ENCODE results near the gene UBAC2.

The UBAC2 gene

GRCh38 chr13:99254830-99255229, 54.2 kb downstream of the UBAC2 start:
- TF ChIP-seq POLR2A (IDR thresholded peaks at IDR 0.05; ENCODE audit: low read depth, low read length) (no peak), TAF1 (IDR thresholded peaks at IDR 0.05; ENCODE audit: borderline replicate concordance, low read depth, low read length) (no peak), POLR2AphosphoS5 (IDR thresholded peaks at IDR 0.05; ENCODE audit: low read depth, low read length) (no peak)
- peak; percentile 54 for FAIRE-seq
- no peak for DNase-seq (ENCODE audit: insufficient read length)

GRCh38 chr13:99255271-99255670, 54.6 kb downstream of the UBAC2 start:
- TF ChIP-seq TAF1 (IDR thresholded peaks at IDR 0.05; ENCODE audit: borderline replicate concordance, low read depth, low read length) = no peak
- no peak for TF ChIP-seq POLR2A (IDR thresholded peaks at IDR 0.05; ENCODE audit: low read depth, low read length)
- TF ChIP-seq POLR2AphosphoS5 (IDR thresholded peaks at IDR 0.05; ENCODE audit: low read depth, low read length) = no peak
- FAIRE-seq = no peak
- DNase-seq (ENCODE audit: insufficient read length) = no peak

GRCh38 chr13:99256283-99256682, 55.6 kb downstream of the UBAC2 start:
- no peak for TF ChIP-seq POLR2AphosphoS5 (IDR thresholded peaks at IDR 0.05; ENCODE audit: low read depth, low read length)
- no peak for TF ChIP-seq TAF1 (IDR thresholded peaks at IDR 0.05; ENCODE audit: borderline replicate concordance, low read depth, low read length)
- no peak for TF ChIP-seq POLR2A (IDR thresholded peaks at IDR 0.05; ENCODE audit: low read depth, low read length)
- peak; percentile 60 for FAIRE-seq
- DNase-seq (ENCODE audit: insufficient read length) = no peak

GRCh38 chr13:99256709-99257108, 56.1 kb downstream of the UBAC2 start:
- FAIRE-seq (no peak), DNase-seq (ENCODE audit: insufficient read length) (no peak)
- no peak for TF ChIP-seq POLR2AphosphoS5 (IDR thresholded peaks at IDR 0.05; ENCODE audit: low read depth, low read length)
- TF ChIP-seq POLR2A (IDR thresholded peaks at IDR 0.05; ENCODE audit: low read depth, low read length) = no peak
- TF ChIP-seq TAF1 (IDR thresholded peaks at IDR 0.05; ENCODE audit: borderline replicate concordance, low read depth, low read length) = no peak

- no peak for DNase-seq (ENCODE audit: insufficient read length)
- TF ChIP-seq POLR2AphosphoS5 (IDR thresholded peaks at IDR 0.05; ENCODE audit: low read depth, low read length) (no peak), POLR2A (IDR thresholded peaks at IDR 0.05; ENCODE audit: low read depth, low read length) (no peak), TAF1 (IDR thresholded peaks at IDR 0.05; ENCODE audit: borderline replicate concordance, low read depth, low read length) (no peak)
- no peak for FAIRE-seq
Measured at GRCh38 chr13:99257291-99257690, 56.6 kb downstream of the UBAC2 start.

GRCh38 chr13:99258210-99258860, 57.7 kb downstream of the UBAC2 start, which contains the start of gene GPR18:
Gene GPR18 (minus strand): TSS chr13:99258379. CDS start chr13:99255872, 2,507 bp downstream.
- peak; percentile 57 for FAIRE-seq
- TF ChIP-seq POLR2AphosphoS5 (IDR thresholded peaks at IDR 0.05; ENCODE audit: low read depth, low read length) (no peak), TAF1 (IDR thresholded peaks at IDR 0.05; ENCODE audit: borderline replicate concordance, low read depth, low read length) (no peak), POLR2A (IDR thresholded peaks at IDR 0.05; ENCODE audit: low read depth, low read length) (no peak)
- no peak for DNase-seq (ENCODE audit: insufficient read length)

GRCh38 chr13:99258946-99259345, 58.3 kb downstream of the UBAC2 start:
- no peak for DNase-seq (ENCODE audit: insufficient read length)
- FAIRE-seq = peak; percentile 70
- no peak for TF ChIP-seq POLR2AphosphoS5 (IDR thresholded peaks at IDR 0.05; ENCODE audit: low read depth, low read length)
- TF ChIP-seq TAF1 (IDR thresholded peaks at IDR 0.05; ENCODE audit: borderline replicate concordance, low read depth, low read length) = no peak
- no peak for TF ChIP-seq POLR2A (IDR thresholded peaks at IDR 0.05; ENCODE audit: low read depth, low read length)

- TF ChIP-seq POLR2A (IDR thresholded peaks at IDR 0.05; ENCODE audit: low read depth, low read length) (no peak), TAF1 (IDR thresholded peaks at IDR 0.05; ENCODE audit: borderline replicate concordance, low read depth, low read length) (no peak), POLR2AphosphoS5 (IDR thresholded peaks at IDR 0.05; ENCODE audit: low read depth, low read length) (no peak)
- no peak for FAIRE-seq
- DNase-seq (ENCODE audit: insufficient read length) = no peak
Measured at GRCh38 chr13:99260216-99260615, 59.6 kb downstream of the UBAC2 start.

- DNase-seq (ENCODE audit: insufficient read length) = no peak
Measured at GRCh38 chr13:99261059-99261458, 60.4 kb downstream of the UBAC2 start.

GRCh38 chr13:99263126-99263785, 62.6 kb downstream of the UBAC2 start:
- no peak for DNase-seq (ENCODE audit: insufficient read length)
- FAIRE-seq = no peak
- no peak for TF ChIP-seq POLR2A (IDR thresholded peaks at IDR 0.05; ENCODE audit: low read depth, low read length)
- TF ChIP-seq POLR2AphosphoS5 (IDR thresholded peaks at IDR 0.05; ENCODE audit: low read depth, low read length) = no peak
- TF ChIP-seq TAF1 (IDR thresholded peaks at IDR 0.05; ENCODE audit: borderline replicate concordance, low read depth, low read length) = no peak

More at GRCh38 chr13:99261059-99261458, 60.4 kb downstream of the UBAC2 start:
- TF ChIP-seq POLR2A (IDR thresholded peaks at IDR 0.05; ENCODE audit: low read depth, low read length) (no peak), POLR2AphosphoS5 (IDR thresholded peaks at IDR 0.05; ENCODE audit: low read depth, low read length) (no peak), TAF1 (IDR thresholded peaks at IDR 0.05; ENCODE audit: borderline replicate concordance, low read depth, low read length) (no peak)
- FAIRE-seq = peak; percentile 44

GRCh38 chr13:99264051-99264450, 63.4 kb downstream of the UBAC2 start:
- no peak for DNase-seq (ENCODE audit: insufficient read length)
- FAIRE-seq = no peak
- TF ChIP-seq POLR2A (IDR thresholded peaks at IDR 0.05; ENCODE audit: low read depth, low read length) = no peak
- no peak for TF ChIP-seq POLR2AphosphoS5 (IDR thresholded peaks at IDR 0.05; ENCODE audit: low read depth, low read length)
- no peak for TF ChIP-seq TAF1 (IDR thresholded peaks at IDR 0.05; ENCODE audit: borderline replicate concordance, low read depth, low read length)
